Chondrocyte (in vitro differentiated cells): ENCODE data around the gene LIAS. TPM values are rescaled to one million over a fixed set of nuclear protein-coding genes. Genes with fewer than 3 reads are reported as not detected.

Experiments used
- DNase-seq: peaks from one replicate; pipeline ENCODE4 v3.0.0; 2021; ENCODE audit warnings: mixed read lengths, low spot score
- H3K27ac Mint-ChIP-seq: one replicate; pipeline ENCODE4 v1.8.0; 2021; ENCODE audit warnings: mild to moderate bottlenecking, moderate library complexity, mixed read lengths; ENCODE audit not compliant: unreplicated experiment
- H3K27me3 Mint-ChIP-seq: 2 replicates; pipeline ENCODE4 v1.8.0; 2021; ENCODE audit warnings: low read depth, mixed read lengths
- H3K36me3 Mint-ChIP-seq: 2 replicates; pipeline ENCODE4 v1.8.0; 2021; ENCODE audit warnings: low read depth, mixed read lengths
- H3K4me1 Mint-ChIP-seq: 2 replicates; pipeline ENCODE4 v1.8.0; 2021; ENCODE audit warnings: low read depth, mild to moderate bottlenecking, mixed read lengths
- H3K4me3 Mint-ChIP-seq: one replicate; pipeline ENCODE4 v1.8.0; 2021; ENCODE audit warnings: mild to moderate bottlenecking, moderate library complexity, mixed read lengths; ENCODE audit not compliant: unreplicated experiment
- H3K9me3 Mint-ChIP-seq: 2 replicates; pipeline ENCODE4 v1.8.0; 2021; ENCODE audit warnings: low read depth, mixed read lengths
- CTCF ChIP-seq: fragments of 200-600 bp; sonication (generic); IDR thresholded peaks from 2 replicates; pipeline ENCODE4 v1.5.0; 2021; ENCODE audit warnings: antibody characterized with exemption, mild to moderate bottlenecking, moderate library complexity
- total RNA-seq: library from RNA; stranded (reverse); gene quantifications from 3 replicates; pipeline ENCODE4 v1.2.1, GENCODE V29; 2021

LIAS gene
- total RNA-seq, 1 donor from 2014 or later, result 6.8 TPM

GRCh38 chr4:39480251-39480650 lies 21.4 kb downstream of the LIAS start:
- Mint-ChIP-seq H3K27ac (no peak overlapping the region), H3K4me1 (peaks cover 12% of the 10 kb centered on the region), H3K4me3 (no peak overlapping the region), H3K9me3 (peaks cover 9% of the 10 kb centered on the region), H3K36me3 (peaks cover 4% of the 10 kb centered on the region), H3K27me3 (no peaks in the 10 kb centered on the region)
- no peak for DNase-seq
- TF ChIP-seq CTCF, result no peak

- peaks cover 4% of the 10 kb centered on the region for H3K36me3 Mint-ChIP-seq
- TF ChIP-seq CTCF, result no peak
- H3K9me3 Mint-ChIP-seq, result peaks cover 9% of the 10 kb centered on the region
- no peak overlapping the region for H3K27ac Mint-ChIP-seq
- DNase-seq, result no peak
- peaks cover 10% of the 10 kb centered on the region for H3K4me1 Mint-ChIP-seq
- no peaks in the 10 kb centered on the region for H3K27me3 Mint-ChIP-seq
- no peak overlapping the region for H3K4me3 Mint-ChIP-seq
These were observed 22.2 kb downstream of the LIAS start for GRCh38 chr4:39480902-39481695.

GRCh38 chr4:39484582-39485272 lies 25.9 kb downstream of the LIAS start:
- no peaks in the 10 kb centered on the region for H3K27me3 Mint-ChIP-seq
- peaks cover 4% of the 10 kb centered on the region for H3K36me3 Mint-ChIP-seq
- no peak for DNase-seq
- no peaks in the 10 kb centered on the region for H3K4me1 Mint-ChIP-seq
- no peak for TF ChIP-seq CTCF
- peaks cover 9% of the 10 kb centered on the region for H3K9me3 Mint-ChIP-seq
- H3K4me3 Mint-ChIP-seq, result no peak overlapping the region
- H3K27ac Mint-ChIP-seq, result no peak overlapping the region

- no peak overlapping the region for H3K27ac Mint-ChIP-seq
- H3K9me3 Mint-ChIP-seq, result peaks cover 9% of the 10 kb centered on the region
- DNase-seq, result no peak
- H3K4me1 Mint-ChIP-seq, result no peaks in the 10 kb centered on the region
- no peaks in the 10 kb centered on the region for H3K27me3 Mint-ChIP-seq
- no peak for TF ChIP-seq CTCF
- peaks cover 4% of the 10 kb centered on the region for H3K36me3 Mint-ChIP-seq
- no peak overlapping the region for H3K4me3 Mint-ChIP-seq
These were observed 27.5 kb downstream of the LIAS start for GRCh38 chr4:39486221-39486804.

- no peaks in the 10 kb centered on the region for H3K4me1 Mint-ChIP-seq
- H3K27ac Mint-ChIP-seq, result no peak overlapping the region
- no peak for DNase-seq
- no peaks in the 10 kb centered on the region for H3K27me3 Mint-ChIP-seq
- H3K9me3 Mint-ChIP-seq, result no peaks in the 10 kb centered on the region
- no peak for TF ChIP-seq CTCF
- H3K36me3 Mint-ChIP-seq, result no peaks in the 10 kb centered on the region
- no peak overlapping the region for H3K4me3 Mint-ChIP-seq
These were observed 31.5 kb downstream of the LIAS start for GRCh38 chr4:39490322-39490721.
